ENCODE results near the gene DDN.

Gene DDN

GRCh38 chr12:48985901-48986300 lies 13.3 kb downstream of the DDN start:
- Mint-ChIP-seq H3K4me3 (no peak overlapping the region), H3K4me1 (ENCODE audit: low read depth) (peaks cover 20% of the 10 kb centered on the region), H3K9me3 (ENCODE audit: low read depth) (no peaks in the 10 kb centered on the region), H3K27ac (no peak overlapping the region), H3K27me3 (peaks cover 19% of the 10 kb centered on the region), H3K36me3 (no peaks in the 10 kb centered on the region)

GRCh38 chr12:48985475-48985897 lies 13.7 kb downstream of the DDN start:
- Mint-ChIP-seq H3K27ac (no peak overlapping the region), H3K4me3 (no peak overlapping the region), H3K9me3 (ENCODE audit: low read depth) (no peaks in the 10 kb centered on the region), H3K27me3 (peaks cover 15% of the 10 kb centered on the region), H3K4me1 (ENCODE audit: low read depth) (peaks cover 23% of the 10 kb centered on the region), H3K36me3 (no peaks in the 10 kb centered on the region)

- Mint-ChIP-seq H3K27me3 (no peaks in the 10 kb centered on the region), H3K27ac (no peak overlapping the region), H3K36me3 (no peaks in the 10 kb centered on the region), H3K4me3 (peak overlapping the region; percentile 80), H3K9me3 (ENCODE audit: low read depth) (no peaks in the 10 kb centered on the region), H3K4me1 (ENCODE audit: low read depth) (peaks cover 35% of the 10 kb centered on the region)
Measured at GRCh38 chr12:48982397-48983080, 16.6 kb downstream of the DDN start.

GRCh38 chr12:48981757-48982157 lies 17.4 kb downstream of the DDN start:
- H3K4me1 Mint-ChIP-seq (ENCODE audit: low read depth): peaks cover 43% of the 10 kb centered on the region
- H3K4me3 Mint-ChIP-seq: peak overlapping the region; percentile 80
- H3K9me3 Mint-ChIP-seq (ENCODE audit: low read depth): no peaks in the 10 kb centered on the region
- H3K27me3 Mint-ChIP-seq: no peaks in the 10 kb centered on the region
- H3K36me3 Mint-ChIP-seq: no peaks in the 10 kb centered on the region
- no peak overlapping the region for H3K27ac Mint-ChIP-seq

- H3K36me3 Mint-ChIP-seq: no peaks in the 10 kb centered on the region
- no peaks in the 10 kb centered on the region for H3K9me3 Mint-ChIP-seq (ENCODE audit: low read depth)
- H3K27ac Mint-ChIP-seq: peak overlapping the region; percentile 28
- no peaks in the 10 kb centered on the region for H3K27me3 Mint-ChIP-seq
- H3K4me1 Mint-ChIP-seq (ENCODE audit: low read depth): peaks cover 45% of the 10 kb centered on the region
- peak overlapping the region; percentile 84 for H3K4me3 Mint-ChIP-seq
Measured at GRCh38 chr12:48980953-48981756, 18.0 kb downstream of the DDN start.

- no peaks in the 10 kb centered on the region for H3K36me3 Mint-ChIP-seq
- H3K27ac Mint-ChIP-seq: no peak overlapping the region
- H3K4me1 Mint-ChIP-seq (ENCODE audit: low read depth): peaks cover 45% of the 10 kb centered on the region
- no peaks in the 10 kb centered on the region for H3K27me3 Mint-ChIP-seq
- H3K4me3 Mint-ChIP-seq: peak overlapping the region; percentile 84
- H3K9me3 Mint-ChIP-seq (ENCODE audit: low read depth): no peaks in the 10 kb centered on the region
Measured at GRCh38 chr12:48980389-48980952, 18.7 kb downstream of the DDN start.

- no peaks in the 10 kb centered on the region for H3K9me3 Mint-ChIP-seq (ENCODE audit: low read depth)
- H3K27ac Mint-ChIP-seq: no peak overlapping the region
- peak overlapping the region; percentile 84 for H3K4me3 Mint-ChIP-seq
- no peaks in the 10 kb centered on the region for H3K36me3 Mint-ChIP-seq
- peaks cover 2% of the 10 kb centered on the region for H3K27me3 Mint-ChIP-seq
- peaks cover 45% of the 10 kb centered on the region for H3K4me1 Mint-ChIP-seq (ENCODE audit: low read depth)
Measured at GRCh38 chr12:48979602-48980388, 19.4 kb downstream of the DDN start.

- Mint-ChIP-seq H3K4me1 (ENCODE audit: low read depth) (peaks cover 45% of the 10 kb centered on the region), H3K27ac (no peak overlapping the region), H3K36me3 (no peaks in the 10 kb centered on the region)
Measured at GRCh38 chr12:48978741-48979601, 20.2 kb downstream of the DDN start.

GRCh38 chr12:48978291-48978740 lies 20.9 kb downstream of the DDN start, which contains the start of gene WNT1:
Gene WNT1, plus strand, starts transcription at chr12:48978322. Its CDS starts 329 bp downstream, at chr12:48978651.
- no peaks in the 10 kb centered on the region for H3K9me3 Mint-ChIP-seq (ENCODE audit: low read depth)
- no peaks in the 10 kb centered on the region for H3K36me3 Mint-ChIP-seq
- peak within 1 kb of the TSS; percentile 41 for H3K27ac Mint-ChIP-seq
- H3K27me3 Mint-ChIP-seq: peaks cover 5% of the 10 kb centered on the region
- peaks cover 45% of the 10 kb centered on the region for H3K4me1 Mint-ChIP-seq (ENCODE audit: low read depth)
- H3K4me3 Mint-ChIP-seq: peak within 1 kb of the TSS; percentile 84

More at GRCh38 chr12:48978741-48979601, 20.2 kb downstream of the DDN start:
- no peaks in the 10 kb centered on the region for H3K9me3 Mint-ChIP-seq (ENCODE audit: low read depth)
- peak overlapping the region; percentile 84 for H3K4me3 Mint-ChIP-seq
- peaks cover 5% of the 10 kb centered on the region for H3K27me3 Mint-ChIP-seq

GRCh38 chr12:48977290-48978281 lies 21.6 kb downstream of the DDN start:
- Mint-ChIP-seq H3K27me3 (peaks cover 7% of the 10 kb centered on the region), H3K36me3 (no peaks in the 10 kb centered on the region), H3K27ac (peak overlapping the region; percentile 41), H3K9me3 (ENCODE audit: low read depth) (no peaks in the 10 kb centered on the region), H3K4me1 (ENCODE audit: low read depth) (peaks cover 46% of the 10 kb centered on the region), H3K4me3 (peak overlapping the region; percentile 56)

- peaks cover 44% of the 10 kb centered on the region for H3K4me1 Mint-ChIP-seq (ENCODE audit: low read depth)
- no peak overlapping the region for H3K27ac Mint-ChIP-seq
- H3K27me3 Mint-ChIP-seq: peaks cover 20% of the 10 kb centered on the region
- H3K4me3 Mint-ChIP-seq: no peak overlapping the region
- no peaks in the 10 kb centered on the region for H3K36me3 Mint-ChIP-seq
- no peaks in the 10 kb centered on the region for H3K9me3 Mint-ChIP-seq (ENCODE audit: low read depth)
Measured at GRCh38 chr12:48973941-48974673, 25.1 kb downstream of the DDN start.

GRCh38 chr12:48973531-48973930 lies 25.6 kb downstream of the DDN start:
- Mint-ChIP-seq H3K27ac (no peak overlapping the region), H3K36me3 (no peaks in the 10 kb centered on the region), H3K27me3 (peaks cover 20% of the 10 kb centered on the region), H3K4me1 (ENCODE audit: low read depth) (peaks cover 44% of the 10 kb centered on the region), H3K9me3 (ENCODE audit: low read depth) (no peaks in the 10 kb centered on the region), H3K4me3 (no peak overlapping the region)
